Natural killer cell (primary cell): ENCODE results near the gene ZC3H4. TPM values are rescaled to one million over a fixed set of nuclear protein-coding genes. Genes with fewer than 3 reads are reported as not detected.

Experiments used
- ATAC-seq, 3 donors: fragments of 150-1000 bp in 2 of 3; fragments of 200-7000 bp in 1 of 3; cut with Tn5 transposase; 1 replicate in 1 of 3; 2 replicates in 2 of 3; pipeline ENCODE4 v1.10.0; 2021; ENCODE audit warnings: mild to moderate bottlenecking in 2 of 3, moderate library complexity in 2 of 3
- DNase-seq, 2 donors: peaks; one replicate each; pipeline versions ENCODE4 v3.0.0 to v3.0.0-alpha.2; 2013 to 2021; ENCODE audit warnings: mixed read lengths in 1 of 2
- H3K27ac ChIP-seq: one replicate; pipeline ENCODE4 v1.5.1; 2013; ENCODE audit warnings: mild to moderate bottlenecking, low read length
- H3K27me3 ChIP-seq: one replicate; pipeline ENCODE4 v1.6.1; 2013; ENCODE audit warnings: low read length; ENCODE audit not compliant: control insufficient read depth, insufficient read depth
- H3K36me3 ChIP-seq: one replicate; pipeline ENCODE4 v1.6.1; 2013; ENCODE audit warnings: low read length; ENCODE audit not compliant: control insufficient read depth, insufficient read depth
- H3K4me1 ChIP-seq: one replicate; pipeline ENCODE4 v1.6.1; 2013; ENCODE audit warnings: low read length; ENCODE audit not compliant: control insufficient read depth, insufficient read depth
- H3K4me3 ChIP-seq: one replicate; pipeline ENCODE4 v1.5.1; 2013; ENCODE audit warnings: low read length
- H3K9me3 ChIP-seq: one replicate; pipeline ENCODE4 v1.6.1; 2013; ENCODE audit warnings: low read length; ENCODE audit not compliant: control insufficient read depth, insufficient read depth
- H3K27ac Mint-ChIP-seq, 2 donors: one replicate each; pipeline ENCODE4 v1.8.0; 2022; ENCODE audit warnings: mild to moderate bottlenecking in 2 of 2, mixed read lengths in 2 of 2, moderate library complexity in 1 of 2
- H3K27me3 Mint-ChIP-seq, 2 donors: one replicate each; pipeline ENCODE4 v1.8.0; 2022; ENCODE audit warnings: low read depth in 2 of 2, mixed read lengths in 2 of 2
- H3K36me3 Mint-ChIP-seq: one replicate; pipeline ENCODE4 v1.8.0; 2022; ENCODE audit warnings: mixed read lengths
- H3K4me1 Mint-ChIP-seq, 2 donors: one replicate each; pipeline ENCODE4 v1.8.0; 2022; ENCODE audit warnings: mixed read lengths in 2 of 2
- H3K4me3 Mint-ChIP-seq: one replicate; pipeline ENCODE4 v1.8.0; 2022; ENCODE audit warnings: mild to moderate bottlenecking, moderate library complexity, mixed read lengths
- H3K9me3 Mint-ChIP-seq, 2 donors: one replicate each; pipeline ENCODE4 v1.8.0; 2022; ENCODE audit warnings: mixed read lengths in 2 of 2
- WGBS: methylation state at CpG from one replicate; pipeline ENCODE4 v1.1.7; 2013; ENCODE audit warnings: missing lambda C conversion rate; ENCODE audit not compliant: insufficient coverage; 5-methylcytosine and 5-hydroxymethylcytosine counted together
- intact Hi-C: fragments of 100-400 bp; cut with micrococcal nuclease; formaldehyde crosslinking; loops from one replicate; pipeline ENCODE4 v1.14.2; 2022
- total RNA-seq, 4 donors: library from RNA; stranded (reverse); fragments of 120-200 nt in 1 of 4; gene quantifications; one replicate each; pipeline versions ENCODE4 v1.2.3 to v1.2.4, GENCODE V29; 2013 to 2022
- TF ChIP-seq, protein P1 (sequence below): fragments of 200-600 bp; IDR thresholded peaks from one replicate; pipeline ENCODE4 v1.8.0; 2022; ENCODE audit warnings: antibody characterized with exemption

ZC3H4 gene
- total RNA-seq, 3 donors from 2014 or later (not counting 1 experiment from before 2014, with no cell fraction given), result 71.2 to 75.3 (median 73.3) TPM

DNA sequence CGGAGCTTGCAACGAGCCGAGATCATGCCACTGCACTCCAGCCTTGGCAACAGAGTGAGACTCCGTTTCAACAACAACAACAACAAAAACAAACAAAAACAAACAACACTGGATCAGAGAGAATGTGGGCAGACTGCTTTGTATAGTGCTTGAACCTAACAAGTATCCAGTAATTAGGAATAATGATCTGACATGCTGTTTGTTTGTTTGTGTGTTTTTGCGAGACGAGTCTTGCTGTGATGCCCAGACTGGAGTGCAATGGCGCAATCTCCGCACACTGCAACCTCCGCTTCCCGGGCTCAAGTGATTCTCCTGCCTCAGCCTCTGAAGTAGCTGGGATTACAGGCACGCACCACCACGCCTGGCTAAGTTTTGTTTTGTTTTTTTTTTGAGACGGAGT is 31.1 kb upstream of the ZC3H4 start:
- no peak overlapping the region for H3K27ac Mint-ChIP-seq
- H3K4me1 Mint-ChIP-seq, result peaks cover 14% of the 10 kb centered on the region in 2 donors
- no peaks in the 10 kb centered on the region for H3K9me3 ChIP-seq
- TF ChIP-seq, protein P1, sequence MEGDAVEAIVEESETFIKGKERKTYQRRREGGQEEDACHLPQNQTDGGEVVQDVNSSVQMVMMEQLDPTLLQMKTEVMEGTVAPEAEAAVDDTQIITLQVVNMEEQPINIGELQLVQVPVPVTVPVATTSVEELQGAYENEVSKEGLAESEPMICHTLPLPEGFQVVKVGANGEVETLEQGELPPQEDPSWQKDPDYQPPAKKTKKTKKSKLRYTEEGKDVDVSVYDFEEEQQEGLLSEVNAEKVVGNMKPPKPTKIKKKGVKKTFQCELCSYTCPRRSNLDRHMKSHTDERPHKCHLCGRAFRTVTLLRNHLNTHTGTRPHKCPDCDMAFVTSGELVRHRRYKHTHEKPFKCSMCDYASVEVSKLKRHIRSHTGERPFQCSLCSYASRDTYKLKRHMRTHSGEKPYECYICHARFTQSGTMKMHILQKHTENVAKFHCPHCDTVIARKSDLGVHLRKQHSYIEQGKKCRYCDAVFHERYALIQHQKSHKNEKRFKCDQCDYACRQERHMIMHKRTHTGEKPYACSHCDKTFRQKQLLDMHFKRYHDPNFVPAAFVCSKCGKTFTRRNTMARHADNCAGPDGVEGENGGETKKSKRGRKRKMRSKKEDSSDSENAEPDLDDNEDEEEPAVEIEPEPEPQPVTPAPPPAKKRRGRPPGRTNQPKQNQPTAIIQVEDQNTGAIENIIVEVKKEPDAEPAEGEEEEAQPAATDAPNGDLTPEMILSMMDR, result no peak
- H3K27me3 ChIP-seq, result no peaks in the 10 kb centered on the region
- H3K27ac ChIP-seq, result no peak overlapping the region
- H3K4me3 ChIP-seq, result no peak overlapping the region
- H3K36me3 Mint-ChIP-seq, result no peaks in the 10 kb centered on the region
- no peak for DNase-seq
- 94% methylated on average over 13 of the region's 13 CpGs for WGBS
- no peaks in the 10 kb centered on the region for H3K9me3 Mint-ChIP-seq
- intact Hi-C loops, result no loop called here
- H3K4me3 Mint-ChIP-seq, result no peak overlapping the region
- no peaks in the 10 kb centered on the region for H3K27me3 Mint-ChIP-seq
- H3K36me3 ChIP-seq, result peaks cover 31% of the 10 kb centered on the region
- peaks cover 1% of the 10 kb centered on the region for H3K4me1 ChIP-seq
- no peak for ATAC-seq

DNA sequence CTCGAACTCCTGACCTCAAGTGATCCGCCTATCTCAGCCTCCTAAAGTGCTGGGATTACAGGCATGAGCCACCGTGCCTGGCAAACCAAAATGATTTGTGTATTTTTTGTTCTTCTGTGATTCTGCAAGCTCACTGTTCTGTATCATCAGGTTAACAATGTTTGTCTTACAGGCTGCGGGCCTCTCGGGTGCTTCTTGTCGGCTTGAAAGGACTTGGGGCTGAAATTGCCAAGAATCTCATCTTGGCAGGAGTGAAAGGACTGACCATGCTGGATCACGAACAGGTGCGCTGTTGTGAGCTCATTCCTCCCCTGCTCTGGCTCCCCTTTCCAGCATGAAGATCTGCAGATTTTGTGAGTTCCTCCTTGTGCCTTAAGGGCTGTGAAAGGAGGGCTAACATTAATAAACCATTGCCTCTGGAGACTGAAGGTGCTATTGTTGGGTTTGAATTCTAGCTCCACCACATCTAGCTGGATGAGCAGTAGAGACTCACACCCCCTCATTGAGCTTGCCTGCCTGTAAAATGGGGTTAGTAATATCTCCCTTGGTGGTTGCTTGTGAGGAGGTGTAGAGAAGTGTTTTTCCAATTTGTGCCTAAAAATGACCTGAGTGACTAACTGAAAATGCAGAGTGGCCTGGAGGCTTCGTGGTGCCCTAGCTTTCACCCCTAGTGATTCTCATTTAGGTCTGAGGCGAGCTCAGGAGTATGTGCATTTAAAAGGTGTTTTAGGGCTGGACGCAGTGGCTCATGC is 29.9 kb upstream of the ZC3H4 start:
- no peak overlapping the region for H3K4me3 ChIP-seq

DNA sequence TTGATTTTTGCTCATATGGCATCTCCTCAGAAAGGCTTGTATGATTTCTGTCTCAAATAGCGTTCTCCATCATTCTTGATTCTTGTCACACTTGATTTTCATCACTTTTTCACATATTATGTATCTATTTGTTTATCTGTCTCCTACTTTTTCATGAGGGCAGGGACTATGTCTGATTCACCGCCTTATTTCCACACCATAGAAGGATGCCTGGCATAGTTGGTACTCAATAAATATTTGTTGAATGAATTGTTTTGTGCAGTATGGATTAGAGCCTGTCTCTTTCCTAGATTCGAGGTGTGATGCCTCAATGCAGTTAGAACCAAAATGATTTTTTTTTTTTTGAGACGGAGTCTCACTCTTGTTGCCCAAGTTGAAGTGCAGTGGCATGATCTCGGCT is 29.2 kb upstream of the ZC3H4 start:
- 97% methylated on average over 4 of the region's 5 CpGs for WGBS
- no peak for DNase-seq

More for the DNA sequence above, 29.9 kb upstream of the ZC3H4 start:
- intact Hi-C loops, result no loop called here
- 95% methylated on average over 11 of the region's 11 CpGs for WGBS
- TF ChIP-seq, protein P1, result no peak
- Mint-ChIP-seq H3K27ac (no peak overlapping the region), H3K9me3 (no peaks in the 10 kb centered on the region), H3K27me3 (no peaks in the 10 kb centered on the region), H3K4me3 (no peak overlapping the region), H3K4me1 (peaks cover 18 to 20% of the 10 kb centered on the region in 2 donors), H3K36me3 (no peaks in the 10 kb centered on the region)
- no peak for ATAC-seq
- DNase-seq, result no peak
- H3K27ac ChIP-seq, result no peak overlapping the region
- no peaks in the 10 kb centered on the region for H3K9me3 ChIP-seq
- H3K36me3 ChIP-seq, result peaks cover 31% of the 10 kb centered on the region
- no peaks in the 10 kb centered on the region for H3K27me3 ChIP-seq
- no peaks in the 10 kb centered on the region for H3K4me1 ChIP-seq

More for the DNA sequence above, 29.2 kb upstream of the ZC3H4 start:
- TF ChIP-seq, protein P1, result no peak
- peaks cover 29% of the 10 kb centered on the region for H3K36me3 ChIP-seq
- no peaks in the 10 kb centered on the region for H3K36me3 Mint-ChIP-seq
- H3K4me1 ChIP-seq, result no peaks in the 10 kb centered on the region
- intact Hi-C loops, result no loop called here
- H3K27ac Mint-ChIP-seq, result no peak overlapping the region
- peaks cover 20 to 24% of the 10 kb centered on the region in 2 donors for H3K4me1 Mint-ChIP-seq
- H3K9me3 ChIP-seq, result no peaks in the 10 kb centered on the region
- no peak overlapping the region for H3K4me3 ChIP-seq
- H3K27me3 Mint-ChIP-seq, result no peaks in the 10 kb centered on the region
- H3K9me3 Mint-ChIP-seq, result no peaks in the 10 kb centered on the region
- ATAC-seq, result no peak
- no peak overlapping the region for H3K4me3 Mint-ChIP-seq
- no peak overlapping the region for H3K27ac ChIP-seq
- H3K27me3 ChIP-seq, result no peaks in the 10 kb centered on the region
